ENCODE results near the gene PIK3C2G.

DNA sequence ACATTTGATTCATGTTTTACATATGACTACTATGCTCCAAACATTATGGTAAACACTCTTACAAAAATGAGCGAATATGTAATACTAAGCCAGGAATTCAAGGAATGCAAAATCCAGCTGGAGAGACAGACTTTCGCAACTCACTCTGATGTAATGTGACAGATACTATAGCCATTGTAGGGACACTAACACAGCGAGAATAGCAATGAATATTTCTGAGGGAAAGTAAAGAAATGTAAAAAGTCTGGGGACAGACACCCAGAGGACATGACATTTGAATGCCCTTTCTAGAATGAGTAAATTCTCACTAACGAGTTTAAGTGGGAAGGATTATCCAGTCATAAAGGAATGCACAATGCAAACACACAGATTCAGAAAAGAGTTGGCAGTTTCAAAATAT, 121.9 kb downstream of the PIK3C2G start:
- TF ChIP-seq, protein P1, sequence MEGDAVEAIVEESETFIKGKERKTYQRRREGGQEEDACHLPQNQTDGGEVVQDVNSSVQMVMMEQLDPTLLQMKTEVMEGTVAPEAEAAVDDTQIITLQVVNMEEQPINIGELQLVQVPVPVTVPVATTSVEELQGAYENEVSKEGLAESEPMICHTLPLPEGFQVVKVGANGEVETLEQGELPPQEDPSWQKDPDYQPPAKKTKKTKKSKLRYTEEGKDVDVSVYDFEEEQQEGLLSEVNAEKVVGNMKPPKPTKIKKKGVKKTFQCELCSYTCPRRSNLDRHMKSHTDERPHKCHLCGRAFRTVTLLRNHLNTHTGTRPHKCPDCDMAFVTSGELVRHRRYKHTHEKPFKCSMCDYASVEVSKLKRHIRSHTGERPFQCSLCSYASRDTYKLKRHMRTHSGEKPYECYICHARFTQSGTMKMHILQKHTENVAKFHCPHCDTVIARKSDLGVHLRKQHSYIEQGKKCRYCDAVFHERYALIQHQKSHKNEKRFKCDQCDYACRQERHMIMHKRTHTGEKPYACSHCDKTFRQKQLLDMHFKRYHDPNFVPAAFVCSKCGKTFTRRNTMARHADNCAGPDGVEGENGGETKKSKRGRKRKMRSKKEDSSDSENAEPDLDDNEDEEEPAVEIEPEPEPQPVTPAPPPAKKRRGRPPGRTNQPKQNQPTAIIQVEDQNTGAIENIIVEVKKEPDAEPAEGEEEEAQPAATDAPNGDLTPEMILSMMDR (IDR thresholded peaks at IDR 0.05; ENCODE audit: borderline replicate concordance, extremely low read depth, low read length, poor library complexity, severe bottlenecking): no peak
- TF ChIP-seq EZH2 (IDR thresholded peaks at IDR 0.05; ENCODE audit: borderline replicate concordance, low read depth, low read length, severe bottlenecking): no peak

All from DND-41 (cell line).